NCI-H1048 (cell line): ENCODE data around the gene UTP18.
A peak's percentile ranks its signal among the peaks of the same experiment; 100 is the strongest.
"Not testable (repeated sequence)": the region's sequence is repeated elsewhere in the genome, so short reads cannot be mapped to it uniquely, and the experiment has no call there.

Experiments used
- DNase-seq: peaks from one replicate; lab custom pipeline; 2025; lab: John Stamatoyannopoulos, UW

UTP18 gene

GRCh38 chr17:51259564-51260236 is 646 bp upstream of the UTP18 start, which contains the start of gene MBTD1:
MBTD1 (minus strand) TSS chr17:51260049; CDS start chr17:51225161, 34,888 bp downstream.
- peak; percentile 88 for DNase-seq

GRCh38 chr17:51261024-51261963 is 948 bp downstream of the UTP18 start:
- no peak for DNase-seq

GRCh38 chr17:51263006-51263405 is 2.7 kb downstream of the UTP18 start:
- DNase-seq: no peak

GRCh38 chr17:51264466-51264865 is 4.1 kb downstream of the UTP18 start:
- not testable (repeated sequence) for DNase-seq

GRCh38 chr17:51269991-51270390 is 9.6 kb downstream of the UTP18 start:
- no peak for DNase-seq

GRCh38 chr17:51270636-51271035 is 10.3 kb downstream of the UTP18 start:
- DNase-seq: no peak

- DNase-seq: no peak
Measured at GRCh38 chr17:51272812-51273211, 12.5 kb downstream of the UTP18 start.

GRCh38 chr17:51275381-51275780 is 15.0 kb downstream of the UTP18 start:
- DNase-seq: no peak

- no peak for DNase-seq
Measured at GRCh38 chr17:51279183-51279582, 18.8 kb downstream of the UTP18 start.

- DNase-seq: no peak
Measured at GRCh38 chr17:51287412-51287811, 27.1 kb downstream of the UTP18 start.

GRCh38 chr17:51289696-51290111 is 29.4 kb downstream of the UTP18 start:
- no peak for DNase-seq

- DNase-seq: not testable (repeated sequence)
Measured at GRCh38 chr17:51294338-51294737, 34.0 kb downstream of the UTP18 start.

GRCh38 chr17:51298508-51299371 is 38.4 kb downstream of the UTP18 start:
- DNase-seq: no peak

GRCh38 chr17:51299859-51300258 is 39.5 kb downstream of the UTP18 start:
- DNase-seq: no peak

- DNase-seq: no peak
Measured at GRCh38 chr17:51305182-51305581, 44.8 kb downstream of the UTP18 start.

- not testable (repeated sequence) for DNase-seq
Measured at GRCh38 chr17:51312003-51312402, 51.7 kb downstream of the UTP18 start.

- DNase-seq: no peak
Measured at GRCh38 chr17:51319186-51319585, 58.8 kb downstream of the UTP18 start.

- DNase-seq: no peak
Measured at GRCh38 chr17:51322390-51323029, 62.2 kb downstream of the UTP18 start.

- DNase-seq: no peak
Measured at GRCh38 chr17:51325471-51325870, 65.1 kb downstream of the UTP18 start.

GRCh38 chr17:51330861-51331503 is 70.6 kb downstream of the UTP18 start:
- DNase-seq: not testable (repeated sequence)

GRCh38 chr17:51335006-51335590 is 74.8 kb downstream of the UTP18 start:
- DNase-seq: no peak
